ENCODE results near the gene SV2A.
"Not testable (repeated sequence)": the region's sequence is repeated elsewhere in the genome, so short reads cannot be mapped to it uniquely, and the experiment has no call there.

Gene SV2A

DNA sequence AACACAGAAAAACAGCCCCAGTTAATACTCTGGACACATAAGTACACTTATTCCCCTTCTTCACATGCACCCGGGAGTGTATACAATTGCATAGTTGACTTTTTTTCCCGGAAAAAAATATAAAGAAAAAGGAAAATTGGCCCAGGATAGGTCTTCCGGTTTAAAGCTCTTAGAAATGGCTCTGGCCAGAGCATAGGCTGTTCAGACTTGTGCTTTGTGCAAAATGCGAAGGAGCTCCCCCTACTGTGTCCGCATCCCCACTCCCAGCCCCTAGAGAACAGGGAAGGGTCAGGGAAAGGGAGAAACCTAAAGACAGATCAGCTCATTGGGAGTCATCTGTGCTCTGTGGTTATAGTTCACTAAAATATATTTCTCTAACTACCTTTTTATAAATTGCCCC lies 24.6 kb upstream of the SV2A start:
- TF ChIP-seq, protein P1, sequence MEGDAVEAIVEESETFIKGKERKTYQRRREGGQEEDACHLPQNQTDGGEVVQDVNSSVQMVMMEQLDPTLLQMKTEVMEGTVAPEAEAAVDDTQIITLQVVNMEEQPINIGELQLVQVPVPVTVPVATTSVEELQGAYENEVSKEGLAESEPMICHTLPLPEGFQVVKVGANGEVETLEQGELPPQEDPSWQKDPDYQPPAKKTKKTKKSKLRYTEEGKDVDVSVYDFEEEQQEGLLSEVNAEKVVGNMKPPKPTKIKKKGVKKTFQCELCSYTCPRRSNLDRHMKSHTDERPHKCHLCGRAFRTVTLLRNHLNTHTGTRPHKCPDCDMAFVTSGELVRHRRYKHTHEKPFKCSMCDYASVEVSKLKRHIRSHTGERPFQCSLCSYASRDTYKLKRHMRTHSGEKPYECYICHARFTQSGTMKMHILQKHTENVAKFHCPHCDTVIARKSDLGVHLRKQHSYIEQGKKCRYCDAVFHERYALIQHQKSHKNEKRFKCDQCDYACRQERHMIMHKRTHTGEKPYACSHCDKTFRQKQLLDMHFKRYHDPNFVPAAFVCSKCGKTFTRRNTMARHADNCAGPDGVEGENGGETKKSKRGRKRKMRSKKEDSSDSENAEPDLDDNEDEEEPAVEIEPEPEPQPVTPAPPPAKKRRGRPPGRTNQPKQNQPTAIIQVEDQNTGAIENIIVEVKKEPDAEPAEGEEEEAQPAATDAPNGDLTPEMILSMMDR (IDR thresholded peaks at IDR 0.05) = no peak
- no peaks in the 10 kb centered on the region for H3K36me3 ChIP-seq
- H3K27ac ChIP-seq = no peak overlapping the region

DNA sequence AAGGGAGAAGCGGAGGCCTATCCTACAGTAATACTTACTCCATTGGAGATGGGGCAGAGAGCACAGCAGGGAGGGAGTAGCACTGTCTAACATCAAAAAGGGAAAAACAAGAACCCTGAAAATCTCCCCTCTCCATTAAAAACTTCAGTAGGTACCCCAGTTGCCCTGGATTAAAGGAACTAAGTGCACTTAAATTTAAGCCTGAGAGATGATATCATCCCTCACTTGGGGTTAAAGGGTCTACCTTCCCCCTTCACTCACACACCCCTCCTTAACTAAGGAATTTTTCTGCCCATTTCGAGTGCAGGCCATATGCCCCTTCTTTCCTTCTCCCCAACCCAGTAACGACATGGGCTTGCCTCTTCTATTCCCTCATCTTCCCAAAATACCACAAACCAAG lies 22.8 kb upstream of the SV2A start:
- Histone ChIP-seq H3K36me3 (no peaks in the 10 kb centered on the region), H3K4me1 (ENCODE audit: control insufficient read depth in 1 of 2, insufficient read depth in 1 of 2, low read depth in 1 of 2, low read length in 1 of 2) (no peaks in the 10 kb centered on the region), H3K9me3 (no peaks in the 10 kb centered on the region), H3K27ac (no peak overlapping the region), H3K4me3 (ENCODE audit: low read depth in 1 of 2, low read length in 1 of 2) (no peak overlapping the region), H3K27me3 (peaks cover 35% of the 10 kb centered on the region)
- TF ChIP-seq, protein P1 (IDR thresholded peaks at IDR 0.05) = no peak

More for the DNA sequence above, 24.6 kb upstream of the SV2A start:
- no peaks in the 10 kb centered on the region for H3K9me3 ChIP-seq
- peaks cover 36% of the 10 kb centered on the region for H3K27me3 ChIP-seq
- H3K4me1 ChIP-seq (ENCODE audit: control insufficient read depth in 1 of 2, insufficient read depth in 1 of 2, low read depth in 1 of 2, low read length in 1 of 2) = no peaks in the 10 kb centered on the region
- no peak overlapping the region for H3K4me3 ChIP-seq (ENCODE audit: low read depth in 1 of 2, low read length in 1 of 2)

DNA sequence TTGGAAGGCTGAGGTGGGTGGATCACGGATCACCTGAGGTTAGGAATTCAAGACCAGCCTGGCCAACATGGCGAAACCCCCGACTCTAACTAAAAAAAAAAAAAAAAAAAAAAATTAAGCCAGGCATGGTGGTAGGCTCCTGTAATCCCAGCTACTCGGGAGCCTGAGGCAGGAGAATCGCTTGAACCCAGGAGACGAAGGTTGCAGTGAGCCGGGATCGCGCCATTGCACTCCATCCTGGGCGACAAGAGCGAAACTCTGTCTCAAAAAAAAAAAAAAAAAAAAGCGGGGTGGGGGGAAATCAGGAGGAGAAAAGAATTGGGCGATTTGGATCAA lies 21.0 kb upstream of the SV2A start:
- H3K36me3 ChIP-seq; H3K27ac ChIP-seq; H3K9me3 ChIP-seq; H3K4me3 ChIP-seq (ENCODE audit: low read depth in 1 of 2, low read length in 1 of 2); H3K4me1 ChIP-seq (ENCODE audit: control insufficient read depth in 1 of 2, insufficient read depth in 1 of 2, low read depth in 1 of 2, low read length in 1 of 2): not testable (repeated sequence)
- H3K27me3 ChIP-seq = peaks cover 25% of the 10 kb centered on the region

DNA sequence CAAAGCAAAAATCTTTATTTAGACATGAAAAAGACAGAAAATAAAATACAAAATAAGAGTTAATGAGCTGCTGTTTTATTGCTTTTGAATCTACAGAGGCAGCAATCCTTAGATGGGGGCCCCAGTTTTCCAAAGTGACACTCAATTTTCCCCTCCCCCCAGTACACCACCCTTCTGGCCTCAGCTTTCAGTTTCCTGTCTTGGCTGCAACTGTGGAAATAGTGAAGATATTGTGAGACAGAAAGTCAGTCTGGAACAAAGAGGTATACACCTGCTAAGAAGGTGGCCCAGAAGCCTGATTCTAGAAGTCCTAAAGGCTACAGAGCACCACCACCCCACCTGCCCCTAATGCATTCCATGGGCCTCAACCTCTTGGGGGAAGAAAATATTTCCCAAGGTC lies 20.1 kb upstream of the SV2A start:
- TF ChIP-seq, protein P1 (IDR thresholded peaks at IDR 0.05) = no peak
- peaks cover 16% of the 10 kb centered on the region for H3K27me3 ChIP-seq
- H3K36me3 ChIP-seq = no peaks in the 10 kb centered on the region
- no peaks in the 10 kb centered on the region for H3K4me1 ChIP-seq (ENCODE audit: control insufficient read depth in 1 of 2, insufficient read depth in 1 of 2, low read depth in 1 of 2, low read length in 1 of 2)
- H3K9me3 ChIP-seq = no peaks in the 10 kb centered on the region
- H3K27ac ChIP-seq = no peak overlapping the region
- H3K4me3 ChIP-seq (ENCODE audit: low read depth in 1 of 2, low read length in 1 of 2) = no peak overlapping the region

DNA sequence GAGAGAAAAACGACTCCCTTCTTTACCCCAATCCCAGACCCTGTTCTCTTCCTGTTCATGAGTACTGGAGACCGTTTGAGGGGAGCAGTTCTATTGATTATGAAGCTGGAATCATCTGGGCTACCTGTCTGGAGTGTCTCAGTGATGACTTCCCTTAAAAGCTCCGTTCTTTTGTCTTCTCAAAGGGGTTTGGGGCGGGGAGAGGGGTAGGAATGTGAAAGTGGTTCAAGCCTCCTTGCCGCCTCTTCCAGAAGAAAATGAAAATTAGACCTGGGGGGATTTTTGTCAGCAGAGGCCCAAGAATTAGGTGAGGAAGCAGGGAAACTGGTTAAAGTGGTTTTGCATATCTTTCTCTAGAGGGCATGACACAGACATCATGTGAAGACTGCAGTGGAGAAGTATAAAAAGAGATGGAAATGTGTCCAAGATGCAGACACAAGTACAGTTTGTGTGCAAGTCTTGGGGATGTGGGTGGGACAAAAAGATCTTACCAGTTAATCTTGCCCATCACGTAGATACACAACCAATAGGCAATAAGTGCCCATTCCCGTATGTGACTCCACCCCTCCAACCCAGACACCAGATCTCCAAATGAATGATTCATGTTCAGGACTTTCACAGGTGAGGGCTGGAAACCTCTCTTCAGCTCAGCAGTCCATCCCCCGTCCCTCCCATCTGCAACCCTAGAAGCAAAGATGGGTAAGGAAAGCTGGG lies 19.5 kb upstream of the SV2A start:
- no peaks in the 10 kb centered on the region for H3K4me1 ChIP-seq (ENCODE audit: control insufficient read depth in 1 of 2, insufficient read depth in 1 of 2, low read depth in 1 of 2, low read length in 1 of 2)
- TF ChIP-seq, protein P1 (IDR thresholded peaks at IDR 0.05) = no peak
- no peaks in the 10 kb centered on the region for H3K9me3 ChIP-seq
- H3K27me3 ChIP-seq = peaks cover 10% of the 10 kb centered on the region
- H3K4me3 ChIP-seq (ENCODE audit: low read depth in 1 of 2, low read length in 1 of 2) = no peak overlapping the region
- H3K27ac ChIP-seq = no peak overlapping the region
- H3K36me3 ChIP-seq = no peaks in the 10 kb centered on the region

DNA sequence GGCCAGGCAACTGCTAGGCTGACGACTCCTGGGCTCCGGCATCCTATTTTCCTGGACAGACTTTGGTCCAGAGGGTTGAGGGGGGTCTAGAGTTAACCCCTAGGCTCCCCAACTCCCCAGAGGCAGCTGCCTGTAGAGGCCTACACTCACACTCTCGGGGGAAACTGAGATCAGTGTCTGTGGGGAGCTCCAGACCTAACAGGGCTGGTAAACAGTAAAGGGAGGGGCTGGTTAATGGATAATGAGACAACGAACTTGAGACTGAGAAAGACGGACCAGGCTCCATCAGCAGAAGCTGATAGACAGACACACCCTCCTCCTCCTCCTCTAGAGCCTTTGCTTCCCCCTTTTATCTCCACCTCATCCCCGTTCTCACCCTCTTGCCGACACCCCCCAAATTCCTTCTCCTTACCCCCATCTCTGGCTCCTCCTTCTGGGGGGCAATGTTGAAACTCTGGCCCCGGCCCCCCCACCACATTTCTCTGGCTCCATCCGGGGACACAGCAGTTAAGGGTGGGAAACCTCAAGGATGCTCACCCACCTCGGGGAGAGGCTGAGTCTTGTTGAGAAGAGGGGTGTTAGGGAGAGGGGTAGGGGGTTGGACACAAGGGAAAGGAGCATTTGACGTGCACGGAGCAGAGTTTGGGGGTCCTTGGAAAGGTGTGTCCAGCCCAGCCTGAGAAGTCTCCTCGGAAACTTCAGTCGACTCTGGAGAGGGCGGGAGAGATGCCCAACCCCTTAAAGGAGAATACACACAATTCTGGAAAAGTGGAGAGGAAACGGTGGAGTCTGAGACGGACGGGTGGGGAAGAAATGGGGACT lies 18.7 kb upstream of the SV2A start, which contains the start of gene MTMR11:
Gene MTMR11, minus strand, starts transcription at position 710 of the 822 bp plus-strand sequence. Its CDS starts 232 bp downstream, at position 478.
- Histone ChIP-seq H3K36me3 (no peaks in the 10 kb centered on the region), H3K9me3 (no peaks in the 10 kb centered on the region), H3K27ac (no peak within 1 kb of the TSS), H3K27me3 (peaks cover 4% of the 10 kb centered on the region), H3K4me1 (ENCODE audit: control insufficient read depth in 1 of 2, insufficient read depth in 1 of 2, low read depth in 1 of 2, low read length in 1 of 2) (no peaks in the 10 kb centered on the region), H3K4me3 (ENCODE audit: low read depth in 1 of 2, low read length in 1 of 2) (no peak within 1 kb of the TSS)
- TF ChIP-seq, protein P1 (IDR thresholded peaks at IDR 0.05) = no peak

Measured in neutrophil (primary cell).